Fibroblast of the aortic adventitia (primary cell): ENCODE measurements around the gene SPINT2. TPM values are rescaled to one million over a fixed set of nuclear protein-coding genes. Genes with fewer than 3 reads are reported as not detected.
"Not testable (repeated sequence)": the region's sequence is repeated elsewhere in the genome, so short reads cannot be mapped to it uniquely, and the experiment has no call there.

Experiments
- DNase-seq: peaks from one replicate; pipeline ENCODE4 v3.0.0-alpha.2; 2010; ENCODE audit warnings: low read depth
- H3K4me3 ChIP-seq: 2 replicates; pipeline ENCODE4 v1.5.1; 2011; ENCODE audit warnings: low read depth, mild to moderate bottlenecking, control low read depth, low read length, moderate library complexity
- total RNA-seq: library from RNA; depleted of rRNA; stranded (reverse); fragments of >200 nt; gene quantifications from 2 replicates; pipeline ENCODE4 v1.2.3, GENCODE V29; 2012; ENCODE audit warnings: low replicate concordance
- TF ChIP-seq, protein P1 (sequence below): IDR thresholded peaks from 2 replicates; pipeline ENCODE4 v1.5.1; 2011; ENCODE audit warnings: mild to moderate bottlenecking, low read length, control low read depth, inconsistent platforms; ENCODE audit not compliant: insufficient read depth

Gene SPINT2
- total RNA-seq, 1 donor = 13.5 TPM

DNA sequence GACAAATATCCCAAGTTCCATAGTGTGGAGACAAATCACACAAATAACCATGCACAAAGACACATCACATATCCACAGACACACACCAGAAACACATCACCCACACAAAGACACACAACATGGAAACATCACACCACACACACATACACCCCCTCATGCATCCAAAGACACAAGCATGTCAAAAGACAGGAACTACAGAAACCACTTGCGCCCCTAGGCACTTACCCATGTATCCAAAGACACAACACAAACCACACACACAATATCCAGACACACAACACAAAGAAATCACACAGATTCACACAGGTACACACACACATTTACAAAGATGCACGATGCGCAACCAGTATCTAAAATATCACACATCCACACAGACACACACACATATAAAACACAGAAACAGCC, 41.3 kb upstream of the SPINT2 start:
- H3K4me3 ChIP-seq = no peak overlapping the region
- no peak for DNase-seq
- TF ChIP-seq, protein P1, sequence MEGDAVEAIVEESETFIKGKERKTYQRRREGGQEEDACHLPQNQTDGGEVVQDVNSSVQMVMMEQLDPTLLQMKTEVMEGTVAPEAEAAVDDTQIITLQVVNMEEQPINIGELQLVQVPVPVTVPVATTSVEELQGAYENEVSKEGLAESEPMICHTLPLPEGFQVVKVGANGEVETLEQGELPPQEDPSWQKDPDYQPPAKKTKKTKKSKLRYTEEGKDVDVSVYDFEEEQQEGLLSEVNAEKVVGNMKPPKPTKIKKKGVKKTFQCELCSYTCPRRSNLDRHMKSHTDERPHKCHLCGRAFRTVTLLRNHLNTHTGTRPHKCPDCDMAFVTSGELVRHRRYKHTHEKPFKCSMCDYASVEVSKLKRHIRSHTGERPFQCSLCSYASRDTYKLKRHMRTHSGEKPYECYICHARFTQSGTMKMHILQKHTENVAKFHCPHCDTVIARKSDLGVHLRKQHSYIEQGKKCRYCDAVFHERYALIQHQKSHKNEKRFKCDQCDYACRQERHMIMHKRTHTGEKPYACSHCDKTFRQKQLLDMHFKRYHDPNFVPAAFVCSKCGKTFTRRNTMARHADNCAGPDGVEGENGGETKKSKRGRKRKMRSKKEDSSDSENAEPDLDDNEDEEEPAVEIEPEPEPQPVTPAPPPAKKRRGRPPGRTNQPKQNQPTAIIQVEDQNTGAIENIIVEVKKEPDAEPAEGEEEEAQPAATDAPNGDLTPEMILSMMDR = no peak

DNA sequence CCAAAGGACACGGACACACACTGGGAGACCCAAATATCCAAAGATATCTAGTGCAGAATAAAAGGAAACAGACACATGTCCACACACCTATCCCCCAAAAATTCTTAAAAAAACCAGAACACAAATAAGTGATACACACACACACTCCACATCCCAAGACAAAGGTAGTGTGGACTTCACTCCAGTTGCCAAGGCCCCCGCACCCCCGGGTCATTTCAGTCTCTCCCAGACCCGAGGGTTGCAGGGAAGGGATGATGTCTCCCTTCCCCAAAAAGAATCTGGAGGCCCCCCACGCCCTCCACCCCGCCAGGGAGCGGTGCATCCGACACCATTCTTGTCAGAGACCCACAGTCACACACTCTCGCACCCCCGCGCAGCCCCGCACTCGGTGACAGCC, 40.8 kb upstream of the SPINT2 start:
- TF ChIP-seq, protein P1 = no peak
- peak overlapping the region; percentile 73 for H3K4me3 ChIP-seq
- no peak for DNase-seq

DNA sequence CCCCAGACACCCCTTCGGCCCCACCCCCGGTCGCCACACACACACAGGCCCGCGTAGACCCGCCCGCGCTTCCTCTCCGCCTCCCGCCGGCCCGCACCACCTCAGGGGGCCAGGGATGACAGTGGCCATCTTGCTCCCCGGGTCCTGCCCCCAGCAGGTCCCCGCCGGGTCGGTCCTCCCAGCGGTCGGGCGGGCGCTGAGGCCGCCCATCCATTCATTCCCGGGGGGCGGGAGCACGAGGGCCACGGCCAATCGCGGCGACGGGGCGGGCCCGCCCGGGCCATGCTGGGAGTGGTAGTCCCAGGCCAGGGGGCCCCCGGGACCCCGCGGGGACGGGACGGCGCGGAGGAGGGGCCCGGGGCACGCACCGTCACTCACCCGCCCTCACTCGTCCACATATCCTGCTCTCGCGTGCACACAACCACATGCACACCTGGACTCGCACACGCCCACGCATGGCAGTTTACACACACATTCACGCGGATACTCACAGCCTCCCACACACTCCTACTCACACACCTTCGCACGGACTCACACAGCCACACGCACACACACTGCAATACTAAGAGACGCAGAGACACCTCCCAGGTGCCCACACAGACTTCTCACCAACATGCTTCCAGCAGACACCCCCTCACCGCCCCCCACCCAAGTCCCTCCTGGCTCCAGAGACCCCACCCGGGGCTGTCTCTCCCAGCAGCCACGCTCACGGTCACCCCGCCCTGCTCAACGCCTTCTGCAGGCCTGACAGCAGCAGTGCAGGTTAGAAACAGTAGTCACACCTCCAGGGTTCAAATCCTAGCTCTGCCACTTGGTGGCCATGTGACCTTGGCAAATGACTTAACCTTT, 40.1 kb upstream of the SPINT2 start, which contains the start of gene DPF1:
DPF1 (minus strand) TSS at position 209 of the 849 bp plus-strand sequence; CDS start at position 129, 80 bp downstream.
- DNase-seq = peak; percentile 35
- TF ChIP-seq, protein P1 = no peak
- H3K4me3 ChIP-seq = peak within 1 kb of the TSS; percentile 73

DNA sequence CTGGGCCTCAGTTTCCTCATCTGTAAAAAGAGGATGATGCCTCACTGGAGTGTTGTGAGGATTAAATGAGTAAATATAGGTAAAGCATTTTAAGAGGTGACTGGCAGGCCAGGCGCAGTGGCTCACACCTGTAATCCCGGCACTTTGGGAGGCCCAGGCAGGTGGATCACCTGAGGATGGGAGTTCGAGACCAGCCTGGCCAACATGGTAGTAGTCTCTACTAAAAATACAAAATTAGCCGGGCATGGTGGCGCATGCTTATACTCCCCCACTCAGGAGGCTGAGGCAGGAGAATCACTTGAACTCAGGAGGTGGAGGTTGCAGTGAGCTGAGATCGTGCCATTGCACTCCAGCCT, 39.5 kb upstream of the SPINT2 start:
- not testable (repeated sequence) for DNase-seq, H3K4me3 ChIP-seq

DNA sequence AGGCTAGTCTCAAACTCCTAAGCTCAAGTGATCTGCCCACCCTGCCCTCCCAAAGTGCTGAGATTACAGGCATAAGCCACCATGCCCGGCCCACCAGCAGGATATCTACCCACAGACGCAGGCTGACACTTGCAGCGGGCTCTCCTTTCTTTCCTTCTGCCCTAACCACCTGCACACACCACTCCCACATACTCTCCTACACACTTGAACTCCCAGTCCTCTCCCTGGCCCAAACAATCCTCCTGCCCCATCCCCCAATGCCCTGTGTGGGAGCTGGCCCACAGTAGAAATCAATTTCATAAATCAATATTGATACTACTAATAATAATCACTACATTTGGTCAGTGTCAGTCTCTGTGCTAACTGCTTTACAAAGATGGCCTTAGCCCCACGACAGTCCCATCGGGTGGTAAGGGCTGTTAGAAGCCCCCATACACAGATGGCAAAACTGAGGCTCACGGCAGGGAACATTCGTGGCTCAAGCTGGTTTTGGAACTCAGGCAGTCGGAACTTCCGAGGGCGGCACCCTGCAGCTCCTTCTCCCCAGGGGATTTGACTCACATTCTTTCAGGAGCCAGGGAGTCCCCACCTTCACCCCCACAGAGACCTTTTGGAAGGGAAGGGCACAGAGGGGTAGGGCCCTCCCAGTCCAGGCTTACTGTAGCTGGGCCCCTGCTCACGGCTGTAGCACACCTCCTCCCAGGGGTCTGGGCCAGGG, 36.9 kb upstream of the SPINT2 start:
- TF ChIP-seq, protein P1 = no peak
- no peak for DNase-seq
- no peak overlapping the region for H3K4me3 ChIP-seq

DNA sequence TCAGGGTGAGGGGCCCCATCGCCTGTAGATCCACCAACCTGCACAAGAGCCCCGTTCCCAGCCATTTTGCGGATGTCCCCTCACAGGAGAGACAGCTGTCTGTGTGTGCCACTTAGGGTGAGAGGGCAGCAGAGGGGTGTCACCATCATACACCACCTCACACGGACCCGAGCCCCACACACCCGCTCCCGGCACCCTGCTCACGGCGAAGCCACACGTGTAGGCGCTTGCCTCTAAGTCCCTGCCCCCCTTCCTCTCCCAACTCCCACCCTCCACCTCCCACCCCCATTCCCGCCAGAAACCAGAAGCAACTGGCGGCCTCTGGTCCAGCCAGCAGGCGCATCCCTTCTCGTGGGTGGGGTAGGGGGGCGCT, 36.4 kb upstream of the SPINT2 start:
- no peak overlapping the region for H3K4me3 ChIP-seq
- DNase-seq = no peak

More for the DNA sequence above, 36.4 kb upstream of the SPINT2 start:
- TF ChIP-seq, protein P1 = no peak
